ENCODE results near the gene EMP1.
A peak's percentile ranks its signal among the peaks of the same experiment; 100 is the strongest.

Gene EMP1

GRCh38 chr12:13210236-13211190 lies 14.0 kb downstream of the EMP1 start:
- Histone ChIP-seq H3K4me1 (ENCODE audit: control insufficient read depth, insufficient read depth, low read length, poor library complexity, severe bottlenecking) (peaks cover 58% of the 10 kb centered on the region), H3K27ac (ENCODE audit: low read depth, low read length, severe bottlenecking) (peak overlapping the region; percentile 30), H3K9me3 (ENCODE audit: control insufficient read depth, low read length) (no peaks in the 10 kb centered on the region), H3K4me3 (ENCODE audit: extremely low read depth, insufficient read depth, low read length, poor library complexity, severe bottlenecking) (no peak overlapping the region), H3K36me3 (ENCODE audit: control insufficient read depth, insufficient read depth, low read length) (peaks cover 78% of the 10 kb centered on the region)
- 40 to 64% methylated on average over 1 of the region's 4 CpGs for WGBS, 2 experiments (ENCODE audit: insufficient coverage in 2 of 2)

- peaks cover 86% of the 10 kb centered on the region for H3K36me3 ChIP-seq (ENCODE audit: control insufficient read depth, insufficient read depth, low read length)
- H3K4me3 ChIP-seq (ENCODE audit: extremely low read depth, insufficient read depth, low read length, poor library complexity, severe bottlenecking), result no peak overlapping the region
- H3K4me1 ChIP-seq (ENCODE audit: control insufficient read depth, insufficient read depth, low read length, poor library complexity, severe bottlenecking), result peaks cover 50% of the 10 kb centered on the region
- H3K9me3 ChIP-seq (ENCODE audit: control insufficient read depth, low read length), result no peaks in the 10 kb centered on the region
- no peak overlapping the region for H3K27ac ChIP-seq (ENCODE audit: low read depth, low read length, severe bottlenecking)
- 85 to 86% methylated on average over 1 to 3 of the region's 7 CpGs for WGBS, 2 experiments (ENCODE audit: insufficient coverage in 2 of 2)
Measured at GRCh38 chr12:13211191-13211858, 14.8 kb downstream of the EMP1 start.

GRCh38 chr12:13211859-13212664 lies 15.5 kb downstream of the EMP1 start:
- Histone ChIP-seq H3K9me3 (ENCODE audit: control insufficient read depth, low read length) (no peaks in the 10 kb centered on the region), H3K4me1 (ENCODE audit: control insufficient read depth, insufficient read depth, low read length, poor library complexity, severe bottlenecking) (peaks cover 44% of the 10 kb centered on the region), H3K36me3 (ENCODE audit: control insufficient read depth, insufficient read depth, low read length) (peaks cover 89% of the 10 kb centered on the region), H3K4me3 (ENCODE audit: extremely low read depth, insufficient read depth, low read length, poor library complexity, severe bottlenecking) (no peak overlapping the region), H3K27ac (ENCODE audit: low read depth, low read length, severe bottlenecking) (no peak overlapping the region)
- 50 to 70% methylated on average over 2 to 7 of the region's 8 CpGs for WGBS, 2 experiments (ENCODE audit: insufficient coverage in 2 of 2)

GRCh38 chr12:13215056-13215455 lies 18.5 kb downstream of the EMP1 start:
- Histone ChIP-seq H3K9me3 (ENCODE audit: control insufficient read depth, low read length) (peaks cover 14% of the 10 kb centered on the region), H3K4me1 (ENCODE audit: control insufficient read depth, insufficient read depth, low read length, poor library complexity, severe bottlenecking) (peaks cover 14% of the 10 kb centered on the region), H3K36me3 (ENCODE audit: control insufficient read depth, insufficient read depth, low read length) (peaks cover 93% of the 10 kb centered on the region), H3K27ac (ENCODE audit: low read depth, low read length, severe bottlenecking) (no peak overlapping the region), H3K4me3 (ENCODE audit: extremely low read depth, insufficient read depth, low read length, poor library complexity, severe bottlenecking) (no peak overlapping the region)
- WGBS, 2 experiments (ENCODE audit: insufficient coverage in 2 of 2), result 80 to 90% methylated on average over 4 of the region's 4 CpGs

GRCh38 chr12:13218641-13219040 lies 22.1 kb downstream of the EMP1 start:
- 78 to 94% methylated on average over 2 of the region's 3 CpGs for WGBS, 2 experiments (ENCODE audit: insufficient coverage in 2 of 2)
- Histone ChIP-seq H3K4me3 (ENCODE audit: extremely low read depth, insufficient read depth, low read length, poor library complexity, severe bottlenecking) (no peak overlapping the region), H3K36me3 (ENCODE audit: control insufficient read depth, insufficient read depth, low read length) (peaks cover 64% of the 10 kb centered on the region), H3K27ac (ENCODE audit: low read depth, low read length, severe bottlenecking) (no peak overlapping the region), H3K9me3 (ENCODE audit: control insufficient read depth, low read length) (peaks cover 14% of the 10 kb centered on the region), H3K4me1 (ENCODE audit: control insufficient read depth, insufficient read depth, low read length, poor library complexity, severe bottlenecking) (peaks cover 17% of the 10 kb centered on the region)

- H3K36me3 ChIP-seq (ENCODE audit: control insufficient read depth, insufficient read depth, low read length), result peaks cover 57% of the 10 kb centered on the region
- 85 to 96% methylated on average over 2 to 3 of the region's 3 CpGs for WGBS, 2 experiments (ENCODE audit: insufficient coverage in 2 of 2)
- H3K4me1 ChIP-seq (ENCODE audit: control insufficient read depth, insufficient read depth, low read length, poor library complexity, severe bottlenecking), result peaks cover 24% of the 10 kb centered on the region
- peaks cover 14% of the 10 kb centered on the region for H3K9me3 ChIP-seq (ENCODE audit: control insufficient read depth, low read length)
- no peak overlapping the region for H3K27ac ChIP-seq (ENCODE audit: low read depth, low read length, severe bottlenecking)
- no peak overlapping the region for H3K4me3 ChIP-seq (ENCODE audit: extremely low read depth, insufficient read depth, low read length, poor library complexity, severe bottlenecking)
Measured at GRCh38 chr12:13219320-13219719, 22.8 kb downstream of the EMP1 start.

- peaks cover 24% of the 10 kb centered on the region for H3K4me1 ChIP-seq (ENCODE audit: control insufficient read depth, insufficient read depth, low read length, poor library complexity, severe bottlenecking)
- H3K9me3 ChIP-seq (ENCODE audit: control insufficient read depth, low read length), result peaks cover 14% of the 10 kb centered on the region
- no peak overlapping the region for H3K4me3 ChIP-seq (ENCODE audit: extremely low read depth, insufficient read depth, low read length, poor library complexity, severe bottlenecking)
- no peak overlapping the region for H3K27ac ChIP-seq (ENCODE audit: low read depth, low read length, severe bottlenecking)
- 92 to 100% methylated on average over 3 of the region's 3 CpGs for WGBS, 2 experiments (ENCODE audit: insufficient coverage in 2 of 2)
- H3K36me3 ChIP-seq (ENCODE audit: control insufficient read depth, insufficient read depth, low read length), result peaks cover 42% of the 10 kb centered on the region
Measured at GRCh38 chr12:13220838-13221237, 24.3 kb downstream of the EMP1 start.

- Histone ChIP-seq H3K36me3 (ENCODE audit: control insufficient read depth, insufficient read depth, low read length) (peaks cover 32% of the 10 kb centered on the region), H3K4me3 (ENCODE audit: extremely low read depth, insufficient read depth, low read length, poor library complexity, severe bottlenecking) (no peak overlapping the region), H3K27ac (ENCODE audit: low read depth, low read length, severe bottlenecking) (no peak overlapping the region), H3K9me3 (ENCODE audit: control insufficient read depth, low read length) (peaks cover 14% of the 10 kb centered on the region), H3K4me1 (ENCODE audit: control insufficient read depth, insufficient read depth, low read length, poor library complexity, severe bottlenecking) (peaks cover 24% of the 10 kb centered on the region)
- WGBS, 2 experiments (ENCODE audit: insufficient coverage in 2 of 2), result 85 to 100% methylated on average over 1 to 2 of the region's 5 CpGs
Measured at GRCh38 chr12:13222076-13222475, 25.6 kb downstream of the EMP1 start.

GRCh38 chr12:13223179-13223804 lies 26.8 kb downstream of the EMP1 start:
- peaks cover 34% of the 10 kb centered on the region for H3K4me1 ChIP-seq (ENCODE audit: control insufficient read depth, insufficient read depth, low read length, poor library complexity, severe bottlenecking)
- WGBS, 2 experiments (ENCODE audit: insufficient coverage in 2 of 2), result 93 to 96% methylated on average over 4 to 5 of the region's 5 CpGs
- H3K27ac ChIP-seq (ENCODE audit: low read depth, low read length, severe bottlenecking), result no peak overlapping the region
- peaks cover 14% of the 10 kb centered on the region for H3K9me3 ChIP-seq (ENCODE audit: control insufficient read depth, low read length)
- H3K4me3 ChIP-seq (ENCODE audit: extremely low read depth, insufficient read depth, low read length, poor library complexity, severe bottlenecking), result no peak overlapping the region
- H3K36me3 ChIP-seq (ENCODE audit: control insufficient read depth, insufficient read depth, low read length), result peaks cover 20% of the 10 kb centered on the region

- peaks cover 35% of the 10 kb centered on the region for H3K4me1 ChIP-seq (ENCODE audit: control insufficient read depth, insufficient read depth, low read length, poor library complexity, severe bottlenecking)
- H3K9me3 ChIP-seq (ENCODE audit: control insufficient read depth, low read length), result peaks cover 7% of the 10 kb centered on the region
- H3K4me3 ChIP-seq (ENCODE audit: extremely low read depth, insufficient read depth, low read length, poor library complexity, severe bottlenecking), result no peak overlapping the region
- WGBS, 2 experiments (ENCODE audit: insufficient coverage in 2 of 2), result 45 to 50% methylated on average over 3 of the region's 3 CpGs
- peaks cover 13% of the 10 kb centered on the region for H3K36me3 ChIP-seq (ENCODE audit: control insufficient read depth, insufficient read depth, low read length)
- no peak overlapping the region for H3K27ac ChIP-seq (ENCODE audit: low read depth, low read length, severe bottlenecking)
Measured at GRCh38 chr12:13223941-13224340, 27.4 kb downstream of the EMP1 start.

All from mesodermal cell (in vitro differentiated cells).